ENCODE measurements around the gene LRRC47. TPM values are rescaled to one million over a fixed set of nuclear protein-coding genes. Genes with fewer than 3 reads are reported as not detected.
A peak's percentile ranks its signal among the peaks of the same experiment; 100 is the strongest.

The LRRC47 gene
- polyA plus RNA-seq, 1 of the 3 experiments (the other 2 are of a cell fraction), result 34.6 TPM

DNA sequence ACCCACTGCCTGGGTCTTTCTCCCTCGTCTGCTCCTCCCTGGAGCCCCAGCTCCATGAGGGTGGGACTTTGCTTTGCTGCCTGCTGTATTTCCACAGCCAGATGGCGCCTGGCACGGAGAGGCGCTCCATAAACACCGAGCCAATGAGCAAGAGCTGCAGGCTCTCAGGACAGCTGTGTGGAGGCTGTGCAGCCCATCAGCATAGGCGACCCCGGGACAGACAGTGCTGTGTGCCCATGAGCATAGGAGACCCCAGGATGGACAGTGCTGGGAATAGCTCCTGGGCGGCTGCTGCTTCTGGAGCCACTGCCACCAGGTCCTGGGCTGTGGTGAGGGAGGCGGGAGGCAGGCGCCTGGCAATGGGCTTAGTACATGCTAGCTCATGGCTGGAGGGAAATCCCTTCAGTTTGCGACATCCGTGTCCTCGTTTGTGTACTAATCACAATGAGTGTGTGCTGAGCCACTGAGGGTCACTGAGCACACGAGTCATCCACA is 31.6 kb upstream of the LRRC47 start:
- peak; percentile 70 for DNase-seq
- 93% methylated on average over 3 of the region's 14 CpGs for WGBS (ENCODE audit: low lambda C conversion rate)
- Histone ChIP-seq H3K4me3 (ENCODE audit: low read depth in 2 of 2, low read length in 1 of 2) (no peak overlapping the region), H3K4me2 (no peak overlapping the region), H3K27me3 (ENCODE audit: insufficient read depth) (no peaks in the 10 kb centered on the region), H3F3A (replicated peaks; ENCODE audit: insufficient read depth) (peaks cover 8% of the 10 kb centered on the region), H3K79me2 (ENCODE audit: insufficient read depth) (no peaks in the 10 kb centered on the region), H3K36me3 (replicated peaks in 1 of 2; ENCODE audit: control insufficient read depth in 1 of 2, insufficient read depth in 2 of 2, low read length in 1 of 2) (peaks cover 11 to 35% of the 10 kb centered on the region in 2 experiments), H3K27ac (ENCODE audit: low read depth in 2 of 2, low read length in 1 of 2) (no peak overlapping the region), H4K20me1 (ENCODE audit: insufficient read depth) (no peaks in the 10 kb centered on the region), H3K9me2 (no peaks in the 10 kb centered on the region), H3K9ac (no peak overlapping the region), H3K9me3 (no peaks in the 10 kb centered on the region), H2AFZ (ENCODE audit: low read depth) (no peak overlapping the region), H3K4me1 (ENCODE audit: control insufficient read depth in 1 of 2, insufficient read depth in 2 of 2, low read depth in 1 of 2, low read length in 1 of 2) (peaks cover 9 to 13% of the 10 kb centered on the region in 2 experiments; a peak in 2 of 4 replicates)
- ChIA-PET CTCF (interaction anchor here (1.4 kb wide), 1 partner anchor 72 kb away, joined by 3 read pairs; the partner anchor contains the start of gene C1orf174), POLR2A (no interaction called here)
- peak; percentile 19; the same call in 1 of the 2 replicates for TF ChIP-seq SMC3 (IDR thresholded peaks at IDR 0.05; ENCODE audit: low read depth, low read length)
- no peak for TF ChIP-seq RFX5 (IDR thresholded peaks at IDR 0.05; ENCODE audit: low read length)

DNA sequence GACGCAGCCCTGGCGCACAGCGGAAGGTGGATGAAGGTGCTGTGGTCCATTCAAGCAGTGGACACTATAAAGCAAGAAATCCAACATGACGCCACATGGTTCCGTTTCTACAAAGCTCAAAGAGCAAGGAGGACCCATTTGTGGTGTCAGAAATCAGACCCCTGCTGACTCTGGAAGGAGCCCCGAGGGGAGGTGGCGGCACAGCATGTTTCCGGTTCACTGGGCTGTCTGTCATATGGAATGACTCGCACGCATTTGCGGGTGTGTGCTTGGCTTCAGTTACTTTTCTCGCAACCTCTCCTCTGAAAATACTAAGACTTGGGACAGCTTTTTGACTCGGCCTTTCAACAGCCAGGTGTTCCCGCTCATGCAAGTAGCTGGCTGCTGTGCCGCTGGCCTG is 29.1 kb upstream of the LRRC47 start:
- DNase-seq, result no peak
- H4K20me1 ChIP-seq (ENCODE audit: insufficient read depth), result no peaks in the 10 kb centered on the region
- WGBS (ENCODE audit: low lambda C conversion rate), result 93% methylated on average over 12 of the region's 15 CpGs
- H3K9me2 ChIP-seq, result no peaks in the 10 kb centered on the region
- no peaks in the 10 kb centered on the region for H3F3A ChIP-seq (replicated peaks; ENCODE audit: insufficient read depth)
- no peak overlapping the region for H3K9ac ChIP-seq
- ChIA-PET CTCF (no interaction called here), POLR2A (no interaction called here)
- H3K4me2 ChIP-seq, result no peak overlapping the region
- H3K36me3 ChIP-seq (replicated peaks in 1 of 2; ENCODE audit: control insufficient read depth in 1 of 2, insufficient read depth in 2 of 2, low read length in 1 of 2), result peaks cover 11 to 55% of the 10 kb centered on the region in 2 experiments
- no peak overlapping the region for H3K27ac ChIP-seq (ENCODE audit: low read depth in 2 of 2, low read length in 1 of 2)
- no peak overlapping the region for H3K4me3 ChIP-seq (ENCODE audit: low read depth in 2 of 2, low read length in 1 of 2)
- peaks cover 0 to 21% of the 10 kb centered on the region in 2 experiments; a peak in 2 of 4 replicates for H3K4me1 ChIP-seq (ENCODE audit: control insufficient read depth in 1 of 2, insufficient read depth in 2 of 2, low read depth in 1 of 2, low read length in 1 of 2)
- no peak for TF ChIP-seq SIN3A (IDR thresholded peaks at IDR 0.05; ENCODE audit: borderline replicate concordance, low read depth, low read length)
- no peak for TF ChIP-seq RAD21 (IDR thresholded peaks at IDR 0.05; ENCODE audit: low read length)
- TF ChIP-seq, protein P1, sequence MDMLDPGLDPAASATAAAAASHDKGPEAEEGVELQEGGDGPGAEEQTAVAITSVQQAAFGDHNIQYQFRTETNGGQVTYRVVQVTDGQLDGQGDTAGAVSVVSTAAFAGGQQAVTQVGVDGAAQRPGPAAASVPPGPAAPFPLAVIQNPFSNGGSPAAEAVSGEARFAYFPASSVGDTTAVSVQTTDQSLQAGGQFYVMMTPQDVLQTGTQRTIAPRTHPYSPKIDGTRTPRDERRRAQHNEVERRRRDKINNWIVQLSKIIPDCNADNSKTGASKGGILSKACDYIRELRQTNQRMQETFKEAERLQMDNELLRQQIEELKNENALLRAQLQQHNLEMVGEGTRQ (IDR thresholded peaks at IDR 0.05; ENCODE audit: borderline replicate concordance, low read depth, low read length), result no peak
- TF ChIP-seq, protein P2, sequence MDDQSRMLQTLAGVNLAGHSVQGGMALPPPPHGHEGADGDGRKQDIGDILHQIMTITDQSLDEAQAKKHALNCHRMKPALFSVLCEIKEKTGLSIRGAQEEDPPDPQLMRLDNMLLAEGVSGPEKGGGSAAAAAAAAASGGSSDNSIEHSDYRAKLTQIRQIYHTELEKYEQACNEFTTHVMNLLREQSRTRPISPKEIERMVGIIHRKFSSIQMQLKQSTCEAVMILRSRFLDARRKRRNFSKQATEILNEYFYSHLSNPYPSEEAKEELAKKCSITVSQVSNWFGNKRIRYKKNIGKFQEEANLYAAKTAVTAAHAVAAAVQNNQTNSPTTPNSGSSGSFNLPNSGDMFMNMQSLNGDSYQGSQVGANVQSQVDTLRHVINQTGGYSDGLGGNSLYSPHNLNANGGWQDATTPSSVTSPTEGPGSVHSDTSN (IDR thresholded peaks at IDR 0.05), result no peak
- TF ChIP-seq MXI1 (IDR thresholded peaks at IDR 0.05; ENCODE audit: low read depth, low read length), result no peak
- no peak for TF ChIP-seq SMC3 (IDR thresholded peaks at IDR 0.05; ENCODE audit: low read depth, low read length)
- TF ChIP-seq FOXM1 (IDR thresholded peaks at IDR 0.05; ENCODE audit: low read depth), result no peak
- TF ChIP-seq GATA2 (CRISPR knock-in tag; IDR thresholded peaks at IDR 0.05), result no peak
- no peak for TF ChIP-seq ELF1 (IDR thresholded peaks at IDR 0.05)
- TF ChIP-seq MEF2A (IDR thresholded peaks at IDR 0.05; ENCODE audit: borderline replicate concordance, low read depth), result no peak
- TF ChIP-seq NRF1 (IDR thresholded peaks at IDR 0.05; ENCODE audit: low read depth, low read length), result no peak
- TF ChIP-seq FOSL2 (IDR thresholded peaks at IDR 0.05; ENCODE audit: borderline replicate concordance, low read depth), result no peak
- no peak for TF ChIP-seq TAF1 (IDR thresholded peaks at IDR 0.05; ENCODE audit: borderline replicate concordance, low read depth, low read length)
- TF ChIP-seq, protein P3, sequence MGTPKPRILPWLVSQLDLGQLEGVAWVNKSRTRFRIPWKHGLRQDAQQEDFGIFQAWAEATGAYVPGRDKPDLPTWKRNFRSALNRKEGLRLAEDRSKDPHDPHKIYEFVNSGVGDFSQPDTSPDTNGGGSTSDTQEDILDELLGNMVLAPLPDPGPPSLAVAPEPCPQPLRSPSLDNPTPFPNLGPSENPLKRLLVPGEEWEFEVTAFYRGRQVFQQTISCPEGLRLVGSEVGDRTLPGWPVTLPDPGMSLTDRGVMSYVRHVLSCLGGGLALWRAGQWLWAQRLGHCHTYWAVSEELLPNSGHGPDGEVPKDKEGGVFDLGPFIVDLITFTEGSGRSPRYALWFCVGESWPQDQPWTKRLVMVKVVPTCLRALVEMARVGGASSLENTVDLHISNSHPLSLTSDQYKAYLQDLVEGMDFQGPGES (IDR thresholded peaks at IDR 0.05; ENCODE audit: low read depth, low read length), result no peak
- TF ChIP-seq RCOR1 (IDR thresholded peaks at IDR 0.05; ENCODE audit: low read length), result no peak
- TF ChIP-seq RFX5 (IDR thresholded peaks at IDR 0.05; ENCODE audit: low read length), result no peak
- no peaks in the 10 kb centered on the region for H3K27me3 ChIP-seq (ENCODE audit: insufficient read depth)
- H2AFZ ChIP-seq (ENCODE audit: low read depth), result no peak overlapping the region
- no peaks in the 10 kb centered on the region for H3K9me3 ChIP-seq
- no peaks in the 10 kb centered on the region for H3K79me2 ChIP-seq (ENCODE audit: insufficient read depth)

Data from SK-N-SH (cell line).